Caco-2 (cell line): Measurements from ENCODE around the gene KIF25. TPM values are rescaled to one million over a fixed set of nuclear protein-coding genes. Genes with fewer than 3 reads are reported as not detected.
"Not testable (repeated sequence)": the region's sequence is repeated elsewhere in the genome, so short reads cannot be mapped to it uniquely, and the experiment has no call there.

Experiments used
- BruUV-seq: library from RNA; stranded (reverse); fragments of 400-500 nt; replicated peaks from 2 replicates; lab custom pipeline; 2021; lab: Mats Ljungman, UMichigan
- CTCF ChIA-PET: fragments of 300-600 bp; sonication (Branson Sonifier 250); formaldehyde crosslinking; loops from one replicate; lab custom pipeline; 2022; ENCODE audit warnings: antibody characterized with exemption; lab: Charles Lee
- POLR2A ChIA-PET: fragments of 300-600 bp; sonication (Branson Sonifier 250); formaldehyde crosslinking; loops from one replicate; lab custom pipeline; 2022; ENCODE audit warnings: antibody characterized with exemption; lab: Charles Lee
- DNase-seq, 2 experiments: peaks; one replicate each; pipeline versions ENCODE4 v3.0.0 to v3.0.0-alpha.2; 2020 to 2022
- H3K27me3 ChIP-seq: replicated peaks from 2 replicates; pipeline ENCODE4 v1.6.0; 2011; ENCODE audit warnings: low read length; ENCODE audit not compliant: control insufficient read depth, insufficient read depth
- H3K36me3 ChIP-seq: 2 replicates; pipeline ENCODE4 v1.5.1; 2011; ENCODE audit warnings: low read length; ENCODE audit not compliant: control insufficient read depth, insufficient read depth
- H3K4me1 ChIP-seq: fragments of 250-450 bp; sonication (Bioruptor Pico); 2 replicates; pipeline ENCODE4 v1.5.1; 2020; ENCODE audit warnings: mild to moderate bottlenecking
- H3K4me3 ChIP-seq: 2 replicates; pipeline ENCODE4 v1.5.1; 2011; ENCODE audit warnings: low read depth, mild to moderate bottlenecking, control low read depth, low read length
- H3K9me3 ChIP-seq: fragments of 250-450 bp; sonication (Bioruptor Pico); 2 replicates; pipeline ENCODE4 v1.5.1; 2020; ENCODE audit warnings: mild to moderate bottlenecking, moderate library complexity
- H3K27ac Mint-ChIP-seq: one replicate; pipeline ENCODE4 v1.8.0; 2022; ENCODE audit warnings: mixed read lengths; ENCODE audit not compliant: unreplicated experiment
- H3K27me3 Mint-ChIP-seq: one replicate; pipeline ENCODE4 v1.8.0; 2022; ENCODE audit warnings: mixed read lengths; ENCODE audit not compliant: insufficient read depth, unreplicated experiment
- H3K36me3 Mint-ChIP-seq: one replicate; pipeline ENCODE4 v1.8.0; 2022; ENCODE audit warnings: mild to moderate bottlenecking, mixed read lengths; ENCODE audit not compliant: insufficient read depth, unreplicated experiment
- H3K4me1 Mint-ChIP-seq: one replicate; pipeline ENCODE4 v1.8.0; 2022; ENCODE audit warnings: low read depth, mixed read lengths; ENCODE audit not compliant: unreplicated experiment
- H3K4me3 Mint-ChIP-seq: one replicate; pipeline ENCODE4 v1.8.0; 2022; ENCODE audit warnings: mild to moderate bottlenecking, moderate library complexity, mixed read lengths; ENCODE audit not compliant: unreplicated experiment
- H3K9me3 Mint-ChIP-seq: one replicate; pipeline ENCODE4 v1.8.0; 2022; ENCODE audit warnings: mixed read lengths; ENCODE audit not compliant: unreplicated experiment
- CTCF ChIP-seq, 2 experiments: fragments of 200-600 bp in 1 of 2; IDR thresholded peaks; 1 replicate in 1 of 2; 2 replicates in 1 of 2; pipeline versions ENCODE4 v1.5.1 to v1.8.0; 2011 to 2022; ENCODE audit warnings: antibody characterized with exemption in 1 of 2, control low read depth in 1 of 2, inconsistent platforms in 1 of 2, low read depth in 1 of 2, low read length in 1 of 2, mild to moderate bottlenecking in 1 of 2, moderate library complexity in 1 of 2; ENCODE audit not compliant: insufficient read depth in 1 of 2, severe bottlenecking in 1 of 2, unreplicated experiment in 1 of 2
- intact Hi-C: fragments of 100-400 bp; cut with micrococcal nuclease; formaldehyde crosslinking; loops from one replicate; pipeline ENCODE4 v1.10.0; 2022; ENCODE audit not compliant: unreplicated experiment
- total RNA-seq: library from RNA; stranded (reverse); gene quantifications from 2 replicates; pipeline ENCODE4 v1.2.3, GENCODE V29; 2022

KIF25 gene
- total RNA-seq, 1 experiment from 2014 or later, result not detected

- POLR2A ChIA-PET, result no interaction called here
These were observed 744 bp downstream of the KIF25 start for GRCh38 chr6:167998215-167998614.

GRCh38 chr6:168000198-168001028, 2.9 kb downstream of the KIF25 start:
- intact Hi-C loops, result no loop called here
- Histone ChIP-seq H3K36me3 (no peaks in the 10 kb centered on the region), H3K27me3 (no peaks in the 10 kb centered on the region), H3K4me1 (no peaks in the 10 kb centered on the region), H3K9me3 (no peaks in the 10 kb centered on the region), H3K4me3 (no peak overlapping the region)
- H3K27ac Mint-ChIP-seq, result no peak overlapping the region
- POLR2A ChIA-PET, result no interaction called here
- H3K4me1 Mint-ChIP-seq, result no peaks in the 10 kb centered on the region
- no peak overlapping the region for H3K4me3 Mint-ChIP-seq
- no peaks in the 10 kb centered on the region for H3K9me3 Mint-ChIP-seq
- no peak for DNase-seq
- H3K27me3 Mint-ChIP-seq, result no peaks in the 10 kb centered on the region
- CTCF ChIA-PET, result no interaction called here
- BruUV-seq, result no TSS peak
- peaks cover 6% of the 10 kb centered on the region for H3K36me3 Mint-ChIP-seq
- no peak for TF ChIP-seq CTCF (IDR thresholded peaks at IDR 0.05; ENCODE audit: insufficient read depth in 1 of 2, low read depth in 1 of 2, low read length in 1 of 2, severe bottlenecking in 1 of 2, unreplicated experiment in 1 of 2)

More at GRCh38 chr6:167998215-167998614, 744 bp downstream of the KIF25 start:
- Histone ChIP-seq H3K27me3 (no peaks in the 10 kb centered on the region), H3K9me3 (no peaks in the 10 kb centered on the region), H3K4me3 (no peak overlapping the region), H3K36me3 (no peaks in the 10 kb centered on the region), H3K4me1 (no peaks in the 10 kb centered on the region)
- Mint-ChIP-seq H3K4me3 (no peak overlapping the region), H3K9me3 (no peaks in the 10 kb centered on the region), H3K4me1 (no peaks in the 10 kb centered on the region), H3K27me3 (no peaks in the 10 kb centered on the region), H3K36me3 (peaks cover 6% of the 10 kb centered on the region), H3K27ac (no peak overlapping the region)
- DNase-seq, result no peak
- BruUV-seq, result no TSS peak
- CTCF ChIA-PET, result no interaction called here
- intact Hi-C loops, result no loop called here
- no peak for TF ChIP-seq CTCF (IDR thresholded peaks at IDR 0.05; ENCODE audit: insufficient read depth in 1 of 2, low read depth in 1 of 2, low read length in 1 of 2, severe bottlenecking in 1 of 2, unreplicated experiment in 1 of 2)

GRCh38 chr6:168001029-168001332, 3.5 kb downstream of the KIF25 start:
- Mint-ChIP-seq H3K4me3 (no peak overlapping the region), H3K27ac (no peak overlapping the region), H3K36me3 (peaks cover 6% of the 10 kb centered on the region), H3K27me3 (no peaks in the 10 kb centered on the region), H3K4me1 (no peaks in the 10 kb centered on the region), H3K9me3 (no peaks in the 10 kb centered on the region)
- ChIA-PET CTCF (no interaction called here), POLR2A (no interaction called here)
- H3K4me3 ChIP-seq, result no peak overlapping the region
- intact Hi-C loops, result no loop called here
- no peaks in the 10 kb centered on the region for H3K9me3 ChIP-seq
- H3K27me3 ChIP-seq, result no peaks in the 10 kb centered on the region
- BruUV-seq, result no TSS peak
- no peak for TF ChIP-seq CTCF (IDR thresholded peaks at IDR 0.05; ENCODE audit: insufficient read depth in 1 of 2, low read depth in 1 of 2, low read length in 1 of 2, severe bottlenecking in 1 of 2, unreplicated experiment in 1 of 2)
- no peak for DNase-seq
- no peaks in the 10 kb centered on the region for H3K36me3 ChIP-seq
- no peaks in the 10 kb centered on the region for H3K4me1 ChIP-seq

GRCh38 chr6:168001514-168001913, 4.0 kb downstream of the KIF25 start:
- H3K36me3 ChIP-seq, H3K9me3 Mint-ChIP-seq, BruUV-seq, H3K4me3 Mint-ChIP-seq, H3K4me1 Mint-ChIP-seq, POLR2A ChIA-PET, H3K4me1 ChIP-seq, H3K9me3 ChIP-seq, H3K36me3 Mint-ChIP-seq, H3K27me3 Mint-ChIP-seq, CTCF ChIA-PET, H3K27me3 ChIP-seq, DNase-seq, intact Hi-C loops, H3K4me3 ChIP-seq, H3K27ac Mint-ChIP-seq: not testable (repeated sequence)
